GM23248 (cell line): ENCODE measurements around the gene ICOS. TPM values are rescaled to one million over a fixed set of nuclear protein-coding genes. Genes with fewer than 3 reads are reported as not detected.

Experiments used
- DNase-seq: peaks from one replicate; pipeline ENCODE4 v3.0.0-alpha.2; 2015
- H2AFZ ChIP-seq: fragments of 200-600 bp; sonication (generic); 2 replicates; pipeline ENCODE4 v1.6.1; 2016; ENCODE audit warnings: antibody characterized with exemption
- H3F3A ChIP-seq: fragments of 200-600 bp; sonication (generic); 2 replicates; pipeline ENCODE4 v1.6.1; 2016; ENCODE audit warnings: mild to moderate bottlenecking, antibody characterized with exemption, mixed run types; ENCODE audit not compliant: insufficient read depth
- H3K27ac ChIP-seq: fragments of 200-600 bp; sonication (generic); 2 replicates; pipeline ENCODE4 v1.5.1; 2016; ENCODE audit warnings: mild to moderate bottlenecking
- H3K27me3 ChIP-seq: fragments of 200-600 bp; sonication (generic); replicated peaks from 2 replicates; pipeline ENCODE4 v1.6.1; 2016; ENCODE audit warnings: mild to moderate bottlenecking; ENCODE audit not compliant: insufficient read depth
- H3K36me3 ChIP-seq: fragments of 200-600 bp; sonication (generic); 2 replicates; pipeline ENCODE4 v1.6.1; 2016; ENCODE audit warnings: low read depth, mild to moderate bottlenecking
- H3K4me1 ChIP-seq: fragments of 200-600 bp; sonication (generic); 2 replicates; pipeline ENCODE4 v1.6.1; 2016; ENCODE audit warnings: mild to moderate bottlenecking; ENCODE audit not compliant: insufficient read depth
- H3K4me2 ChIP-seq: fragments of 200-600 bp; sonication (generic); one replicate; pipeline ENCODE4 v1.6.1; 2016; ENCODE audit warnings: mild to moderate bottlenecking; ENCODE audit not compliant: unreplicated experiment
- H3K4me3 ChIP-seq: fragments of 200-600 bp; sonication (generic); 2 replicates; pipeline ENCODE4 v1.5.1; 2016; ENCODE audit warnings: mild to moderate bottlenecking
- H3K79me2 ChIP-seq: fragments of 200-600 bp; sonication (generic); 2 replicates; pipeline ENCODE4 v1.6.1; 2016; ENCODE audit warnings: mild to moderate bottlenecking; ENCODE audit not compliant: insufficient read depth
- H3K9ac ChIP-seq: fragments of 200-600 bp; sonication (generic); 2 replicates; pipeline ENCODE4 v1.6.1; 2016; ENCODE audit warnings: mild to moderate bottlenecking
- H3K9me2 ChIP-seq: fragments of 200-600 bp; sonication (generic); 2 replicates; pipeline ENCODE4 v1.6.1; 2016; ENCODE audit warnings: mixed run types, mild to moderate bottlenecking, moderate library complexity; ENCODE audit not compliant: insufficient read depth
- H3K9me3 ChIP-seq: fragments of 200-600 bp; sonication (generic); one replicate; pipeline ENCODE4 v1.6.1; 2017; ENCODE audit warnings: low read depth
- H4K20me1 ChIP-seq: fragments of 200-600 bp; sonication (generic); 2 replicates; pipeline ENCODE4 v1.6.0; 2016; ENCODE audit not compliant: insufficient read depth
- EZH2 ChIP-seq: fragments of 200-600 bp; sonication (generic); IDR thresholded peaks from 2 replicates; pipeline ENCODE4 v1.6.1; 2018; ENCODE audit warnings: antibody characterized with exemption, mild to moderate bottlenecking; ENCODE audit not compliant: insufficient read depth, poor library complexity, severe bottlenecking
- EZH2phosphoT487 ChIP-seq: fragments of 200-600 bp; sonication (generic); IDR thresholded peaks from 2 replicates; pipeline ENCODE4 v1.6.1; 2018; ENCODE audit warnings: antibody characterized with exemption, moderate library complexity, mild to moderate bottlenecking, low read depth; ENCODE audit not compliant: insufficient read depth
- WGBS, 2 experiments: methylation state at CpG; one replicate each; pipeline ENCODE4 v1.1.6; 2015 to 2017; ENCODE audit warnings: low lambda C conversion rate in 2 of 2, low coverage in 1 of 2; ENCODE audit errors: missing lambda C conversion rate in 2 of 2; 5-methylcytosine and 5-hydroxymethylcytosine counted together
- in situ Hi-C: fragments of 300-500 bp; cut with MboI; formaldehyde crosslinking; loops from 2 replicates; pipeline ENCODE4 v1.15.0; 2020
- polyA plus RNA-seq: library from polyadenylated mRNA; unstranded; fragments of >200 nt; fragmentation: Nextera tagmentation; extraction: Ambion mirVana; gene quantifications from 2 replicates; pipeline ENCODE4 v1.2.1, GENCODE V29; 2016
- total RNA-seq: library from RNA; depleted of rRNA; stranded (reverse); fragments of >200 nt; shearing (Covaris generic); gene quantifications from 2 replicates; pipeline ENCODE4 v1.2.3, GENCODE V29; 2014

ICOS gene
- total and polyA plus RNA-seq, 2 experiments from 2014 or later, result not detected

DNA sequence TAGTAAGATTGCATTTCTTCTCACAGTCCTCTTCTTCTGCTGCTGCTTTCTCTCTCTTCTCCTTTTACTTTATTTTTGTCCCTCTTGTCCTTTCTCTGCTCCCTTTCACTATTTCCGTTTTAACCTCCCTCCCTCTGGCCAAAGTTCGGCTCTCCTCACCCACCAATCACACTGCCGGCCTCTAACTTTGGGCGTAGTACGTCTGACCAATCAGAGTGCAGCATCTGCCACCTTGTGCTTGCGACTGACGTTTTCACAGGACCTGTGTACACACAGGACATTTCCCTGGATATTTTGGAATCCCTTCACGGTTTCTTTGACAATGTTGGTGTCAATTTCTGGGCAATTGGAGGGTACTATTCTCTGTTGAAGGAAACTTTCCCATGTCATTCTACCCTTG, 22.6 kb upstream of the ICOS start:
- 87 to 89% methylated on average over 8 of the region's 8 CpGs for WGBS, 2 experiments
- H3K27ac ChIP-seq, result no peak overlapping the region
- H3K9me3 ChIP-seq, result no peaks in the 10 kb centered on the region
- H3K9ac ChIP-seq, result no peak overlapping the region
- H3K4me2 ChIP-seq, result no peak overlapping the region
- H4K20me1 ChIP-seq, result no peaks in the 10 kb centered on the region
- H2AFZ ChIP-seq, result no peak overlapping the region
- TF ChIP-seq EZH2, result no peak
- no peak for TF ChIP-seq EZH2phosphoT487
- no peaks in the 10 kb centered on the region for H3K79me2 ChIP-seq
- in situ Hi-C loops, result no loop called here
- H3K36me3 ChIP-seq, result no peaks in the 10 kb centered on the region
- H3K4me3 ChIP-seq, result no peak overlapping the region
- no peaks in the 10 kb centered on the region for H3K27me3 ChIP-seq
- H3K9me2 ChIP-seq, result no peaks in the 10 kb centered on the region
- peaks cover 6% of the 10 kb centered on the region for H3F3A ChIP-seq
- peaks cover 21% of the 10 kb centered on the region for H3K4me1 ChIP-seq
- no peak for DNase-seq

GRCh38 chr2:203914546-203915182, 21.9 kb upstream of the ICOS start:
- H3K36me3 ChIP-seq, result no peaks in the 10 kb centered on the region
- H4K20me1 ChIP-seq, result no peaks in the 10 kb centered on the region
- TF ChIP-seq EZH2 (no peak), EZH2phosphoT487 (no peak)
- WGBS, 2 experiments, result 31 to 40% methylated on average over 8 of the region's 8 CpGs
- in situ Hi-C loops, result no loop called here
- peaks cover 16% of the 10 kb centered on the region for H3K4me1 ChIP-seq
- H3K9me2 ChIP-seq, result no peaks in the 10 kb centered on the region
- peak overlapping the region; percentile 85 for H2AFZ ChIP-seq
- H3K4me2 ChIP-seq, result peak overlapping the region; percentile 79
- H3K27ac ChIP-seq, result no peak overlapping the region
- DNase-seq, result peak; percentile 34
- peak overlapping the region; percentile 68 for H3K4me3 ChIP-seq
- no peaks in the 10 kb centered on the region for H3F3A ChIP-seq
- no peaks in the 10 kb centered on the region for H3K27me3 ChIP-seq
- no peaks in the 10 kb centered on the region for H3K79me2 ChIP-seq
- H3K9me3 ChIP-seq, result no peaks in the 10 kb centered on the region
- peak overlapping the region; percentile 55 for H3K9ac ChIP-seq

GRCh38 chr2:203915256-203915655, 21.3 kb upstream of the ICOS start:
- peak overlapping the region; percentile 55 for H3K9ac ChIP-seq
- no peak for TF ChIP-seq EZH2phosphoT487
- TF ChIP-seq EZH2, result no peak
- DNase-seq, result peak; percentile 65

GRCh38 chr2:203916756-203917155, 19.8 kb upstream of the ICOS start:
- Histone ChIP-seq H3K27me3 (no peaks in the 10 kb centered on the region), H3K79me2 (no peaks in the 10 kb centered on the region), H3K27ac (no peak overlapping the region), H3K9me3 (no peaks in the 10 kb centered on the region), H3K4me2 (no peak overlapping the region), H3F3A (no peaks in the 10 kb centered on the region), H3K4me1 (peaks cover 9% of the 10 kb centered on the region; the same call in 1 of the 2 replicates), H4K20me1 (no peaks in the 10 kb centered on the region), H3K9ac (no peak overlapping the region), H3K4me3 (no peak overlapping the region), H3K9me2 (no peaks in the 10 kb centered on the region), H3K36me3 (no peaks in the 10 kb centered on the region), H2AFZ (no peak overlapping the region)
- no peak for DNase-seq
- no peak for TF ChIP-seq EZH2phosphoT487
- no peak for TF ChIP-seq EZH2
- in situ Hi-C loops, result no loop called here

More at GRCh38 chr2:203915256-203915655, 21.3 kb upstream of the ICOS start:
- in situ Hi-C loops, result no loop called here
- H3K4me2 ChIP-seq, result peak overlapping the region; percentile 79
- peak overlapping the region; percentile 68 for H3K4me3 ChIP-seq
- H3K9me3 ChIP-seq, result no peaks in the 10 kb centered on the region
- H3K36me3 ChIP-seq, result no peaks in the 10 kb centered on the region
- WGBS, 2 experiments, result 3 to 7% methylated on average over 7 of the region's 7 CpGs
- H3K4me1 ChIP-seq, result peaks cover 11% of the 10 kb centered on the region; the same call in 1 of the 2 replicates
- H3K27ac ChIP-seq, result peak overlapping the region; percentile 26
- no peaks in the 10 kb centered on the region for H4K20me1 ChIP-seq
- H3F3A ChIP-seq, result no peaks in the 10 kb centered on the region
- no peaks in the 10 kb centered on the region for H3K79me2 ChIP-seq
- H3K9me2 ChIP-seq, result no peaks in the 10 kb centered on the region
- peak overlapping the region; percentile 85 for H2AFZ ChIP-seq
- no peaks in the 10 kb centered on the region for H3K27me3 ChIP-seq
